Ovary (tissue), 9 donors: Measurements from ENCODE around the gene GPR132. TPM values are rescaled to one million over a fixed set of nuclear protein-coding genes. Genes with fewer than 3 reads are reported as not detected.
"Not testable (repeated sequence)": the region's sequence is repeated elsewhere in the genome, so short reads cannot be mapped to it uniquely, and the experiment has no call there.

Experiments
- DNase-seq, 5 donors: peaks; one replicate each; pipeline ENCODE4 v3.0.0-alpha.2; 2019 to 2020
- H3K27ac ChIP-seq, 2 donors: fragments of 200-600 bp; one replicate each; pipeline versions ENCODE4 v1.5.1 to v1.8.0; 2019 to 2022
- H3K27me3 ChIP-seq: fragments of 200-600 bp; one replicate; pipeline ENCODE4 v1.8.0; 2022
- H3K36me3 ChIP-seq: fragments of 200-600 bp; sonication (generic); one replicate; pipeline ENCODE4 v1.5.1; 2019
- H3K4me1 ChIP-seq: one replicate; pipeline ENCODE4 v1.8.1; 2013; ENCODE audit warnings: mild to moderate bottlenecking, moderate library complexity; ENCODE audit not compliant: insufficient read depth
- H3K4me3 ChIP-seq: fragments of 200-600 bp; sonication (generic); one replicate; pipeline ENCODE4 v1.5.1; 2017
- H3K9me3 ChIP-seq, 2 donors: fragments of 200-600 bp in 1 of 2; sonication (generic) in 1 of 2; one replicate each; pipeline versions ENCODE4 v1.5.1 to v1.8.1; 2013 to 2019; ENCODE audit warnings: mild to moderate bottlenecking in 1 of 2, moderate library complexity in 1 of 2
- CTCF ChIP-seq, 3 donors: fragments of 450-650 bp in 2 of 3; fragments of 200-600 bp in 1 of 3; IDR thresholded peaks; one replicate each; pipeline versions ENCODE4 v1.5.1 to v1.8.0; 2016 to 2022; ENCODE audit warnings: antibody characterized with exemption in 3 of 3, mild to moderate bottlenecking in 1 of 3
- EP300 ChIP-seq: sonication (generic); formaldehyde crosslinking; IDR thresholded peaks from one replicate; pipeline ENCODE4 v1.6.1; 2017; ENCODE audit warnings: antibody characterized with exemption
- POLR2A ChIP-seq: fragments of 450-650 bp; IDR thresholded peaks from one replicate; pipeline ENCODE4 v1.6.1; 2017; ENCODE audit warnings: antibody characterized with exemption, mild to moderate bottlenecking, moderate library complexity
- WGBS, 3 donors: extraction: QIAGEN DNeasy Blood & Tissue Kit in 1 of 3; methylation state at CpG; one replicate each; pipeline versions ENCODE4 v1.1.5 to v1.1.7; 2013 to 2017; 5-methylcytosine and 5-hydroxymethylcytosine counted together
- intact Hi-C, 4 donors: fragments of 100-400 bp; cut with DNase I; formaldehyde crosslinking; loops; one replicate each; pipeline versions ENCODE4 v1.11.0 to v1.15.1; 2022 to 2023
- polyA plus RNA-seq, 2 donors: library from polyadenylated mRNA; stranded (reverse); fragments of 200-250 nt in 1 of 2; fragments of 350-450 nt in 1 of 2; fragmentation: Illumina TruSeq in 1 of 2; extraction: RNeasy Lipid Tissue Mini Kit (QIAGEN cat#74804) in 1 of 2; gene quantifications; one replicate each; pipeline ENCODE4 v1.2.3, GENCODE V29; 2013 to 2014
- total RNA-seq, 7 donors: library from RNA; depleted of rRNA in 2 of 7; stranded (reverse); fragments of >200 nt in 2 of 7; fragmentation: NEBNext Ultra II Directional in 3 of 7; extraction: Animal tissue kit (Norgen Biotek cat#: 25700) in 3 of 7; gene quantifications; one replicate each; pipeline versions ENCODE4 v1.1.0 to v1.2.4, GENCODE V29; 2016 to 2023
- donor health status: DM: no; HTN: no; CAD: no; lungs with moderate emphysema.
- donor health status: DM: no; HTN: no; CAD: no.
- donor health status: Bipolar disorder and iron deficiency.
- donor health status: DM: yes; HTN: yes; CAD: no.
- donor health status: DM: no; HTN: no; CAD: no.
- donor health status: DM: yes; HTN: yes; CAD: no.

Gene GPR132
- total and polyA plus RNA-seq, 9 donors, result 0.27 to 2.0 (median 0.73) TPM

GRCh38 chr14:105039458-105040205, 25.6 kb downstream of the GPR132 start:
- 70 to 75% (median 73%) methylated on average over 14 of the region's 14 CpGs for WGBS, 3 donors
- Histone ChIP-seq H3K9me3 (no peaks in the 10 kb centered on the region), H3K27ac (no peak overlapping the region), H3K36me3 (no peaks in the 10 kb centered on the region), H3K27me3 (no peaks in the 10 kb centered on the region), H3K4me1 (no peaks in the 10 kb centered on the region), H3K4me3 (no peak overlapping the region)
- no peak for DNase-seq
- intact Hi-C loops, result loop anchor here in 3 of 4 donors (5.0 to 10.0 kb wide), 4 partner anchors 57 to 147 kb away; partner anchors contain the start of gene AHNAK2 (in 1 of the 3)
- TF ChIP-seq EP300 (no peak), CTCF (IDR thresholded peaks at IDR 0.05) (no peak), POLR2A (no peak)

- H3K36me3 ChIP-seq, DNase-seq, H3K27ac ChIP-seq, intact Hi-C loops, H3K9me3 ChIP-seq, H3K27me3 ChIP-seq, H3K4me3 ChIP-seq, H3K4me1 ChIP-seq: not testable (repeated sequence)
- WGBS, 3 donors, result 73 to 84% (median 83%) methylated on average over 2 of the region's 2 CpGs
Measured at GRCh38 chr14:105035616-105036015, 29.6 kb downstream of the GPR132 start.

GRCh38 chr14:105034315-105035039, 30.8 kb downstream of the GPR132 start:
- Histone ChIP-seq H3K36me3 (no peaks in the 10 kb centered on the region), H3K4me1 (no peaks in the 10 kb centered on the region)

GRCh38 chr14:105033412-105033900, 31.8 kb downstream of the GPR132 start:
- WGBS, 3 donors, result 3 to 7% (median 5%) methylated on average over 45 of the region's 45 CpGs
- peak overlapping the region; percentile 17 for H3K4me3 ChIP-seq
- DNase-seq, H3K27me3 ChIP-seq, intact Hi-C loops, H3K9me3 ChIP-seq, H3K36me3 ChIP-seq, H3K4me1 ChIP-seq, H3K27ac ChIP-seq: not testable (repeated sequence)

More at GRCh38 chr14:105034315-105035039, 30.8 kb downstream of the GPR132 start:
- 72 to 75% (median 74%) methylated on average over 17 of the region's 17 CpGs for WGBS, 3 donors
- Histone ChIP-seq H3K9me3 (no peaks in the 10 kb centered on the region), H3K4me3 (no peak overlapping the region), H3K27ac (no peak overlapping the region), H3K27me3 (no peaks in the 10 kb centered on the region)
- intact Hi-C loops, result no loop called here
- TF ChIP-seq POLR2A (no peak), CTCF (IDR thresholded peaks at IDR 0.05) (no peak), EP300 (no peak)
- no peak for DNase-seq

- intact Hi-C loops, H3K27ac ChIP-seq, DNase-seq, H3K27me3 ChIP-seq, H3K4me1 ChIP-seq, H3K4me3 ChIP-seq, H3K9me3 ChIP-seq, H3K36me3 ChIP-seq: not testable (repeated sequence)
- WGBS, 3 donors, result 60 to 67% (median 67%) methylated on average over 5 of the region's 5 CpGs
Measured at GRCh38 chr14:105032451-105032901, 32.8 kb downstream of the GPR132 start.
